GM21381 (cell line): Measurements from ENCODE around the gene TMEM209.
"Not testable (repeated sequence)": the region's sequence is repeated elsewhere in the genome, so short reads cannot be mapped to it uniquely, and the experiment has no call there.

Experiments used
- ATAC-seq: cut with Tn5 transposase; IDR thresholded peaks from one replicate; pipeline ENCODE4 v1.9.1; 2021; ENCODE audit warnings: mild to moderate bottlenecking, moderate library complexity; ENCODE audit not compliant: unreplicated experiment

Gene TMEM209

GRCh38 chr7:130218806-130219620, 13.8 kb upstream of the TMEM209 start:
- ATAC-seq = no peak

GRCh38 chr7:130216750-130217149, 11.5 kb upstream of the TMEM209 start:
- ATAC-seq = no peak

GRCh38 chr7:130216025-130216424, 10.8 kb upstream of the TMEM209 start:
- no peak for ATAC-seq

- no peak for ATAC-seq
Observed at GRCh38 chr7:130213828-130214227, 8.6 kb upstream of the TMEM209 start.

- ATAC-seq = no peak
Observed at GRCh38 chr7:130210181-130210935, 5.2 kb upstream of the TMEM209 start.

- ATAC-seq = no peak
Observed at GRCh38 chr7:130208516-130208915, 3.3 kb upstream of the TMEM209 start.

- no peak for ATAC-seq
Observed at GRCh38 chr7:130207642-130208041, 2.4 kb upstream of the TMEM209 start, which contains the start of gene SSMEM1. Gene SSMEM1, plus strand, starts transcription at chr7:130207860. Its CDS starts 51 bp downstream, at chr7:130207911.

- ATAC-seq = no peak
Observed at GRCh38 chr7:130207033-130207432, 1.8 kb upstream of the TMEM209 start.

GRCh38 chr7:130201796-130202195, 3.4 kb downstream of the TMEM209 start:
- ATAC-seq = no peak

- ATAC-seq = no peak
Observed at GRCh38 chr7:130197094-130197493, 8.1 kb downstream of the TMEM209 start.

- no peak for ATAC-seq
Observed at GRCh38 chr7:130196476-130196875, 8.7 kb downstream of the TMEM209 start.

- ATAC-seq = no peak
Observed at GRCh38 chr7:130195396-130195795, 9.8 kb downstream of the TMEM209 start.

- ATAC-seq = no peak
Observed at GRCh38 chr7:130191791-130192190, 13.4 kb downstream of the TMEM209 start.

GRCh38 chr7:130189343-130189742, 15.9 kb downstream of the TMEM209 start:
- no peak for ATAC-seq

- no peak for ATAC-seq
Observed at GRCh38 chr7:130187360-130187759, 17.8 kb downstream of the TMEM209 start.

- not testable (repeated sequence) for ATAC-seq
Observed at GRCh38 chr7:130184349-130184748, 20.9 kb downstream of the TMEM209 start.

- ATAC-seq = peak; percentile 59
Observed at GRCh38 chr7:130182990-130183389, 22.2 kb downstream of the TMEM209 start.

- no peak for ATAC-seq
Observed at GRCh38 chr7:130181263-130181605, 24.0 kb downstream of the TMEM209 start.

GRCh38 chr7:130180571-130181262, 24.5 kb downstream of the TMEM209 start:
- no peak for ATAC-seq

- ATAC-seq = no peak
Observed at GRCh38 chr7:130179631-130180030, 25.6 kb downstream of the TMEM209 start.

GRCh38 chr7:130178251-130178650, 27.0 kb downstream of the TMEM209 start:
- no peak for ATAC-seq
